ENCODE results near the gene CIRBP. TPM values are rescaled to one million over a fixed set of nuclear protein-coding genes. Genes with fewer than 3 reads are reported as not detected.

CIRBP gene
- total RNA-seq, 1 donor from 2014 or later = 184 TPM

DNA sequence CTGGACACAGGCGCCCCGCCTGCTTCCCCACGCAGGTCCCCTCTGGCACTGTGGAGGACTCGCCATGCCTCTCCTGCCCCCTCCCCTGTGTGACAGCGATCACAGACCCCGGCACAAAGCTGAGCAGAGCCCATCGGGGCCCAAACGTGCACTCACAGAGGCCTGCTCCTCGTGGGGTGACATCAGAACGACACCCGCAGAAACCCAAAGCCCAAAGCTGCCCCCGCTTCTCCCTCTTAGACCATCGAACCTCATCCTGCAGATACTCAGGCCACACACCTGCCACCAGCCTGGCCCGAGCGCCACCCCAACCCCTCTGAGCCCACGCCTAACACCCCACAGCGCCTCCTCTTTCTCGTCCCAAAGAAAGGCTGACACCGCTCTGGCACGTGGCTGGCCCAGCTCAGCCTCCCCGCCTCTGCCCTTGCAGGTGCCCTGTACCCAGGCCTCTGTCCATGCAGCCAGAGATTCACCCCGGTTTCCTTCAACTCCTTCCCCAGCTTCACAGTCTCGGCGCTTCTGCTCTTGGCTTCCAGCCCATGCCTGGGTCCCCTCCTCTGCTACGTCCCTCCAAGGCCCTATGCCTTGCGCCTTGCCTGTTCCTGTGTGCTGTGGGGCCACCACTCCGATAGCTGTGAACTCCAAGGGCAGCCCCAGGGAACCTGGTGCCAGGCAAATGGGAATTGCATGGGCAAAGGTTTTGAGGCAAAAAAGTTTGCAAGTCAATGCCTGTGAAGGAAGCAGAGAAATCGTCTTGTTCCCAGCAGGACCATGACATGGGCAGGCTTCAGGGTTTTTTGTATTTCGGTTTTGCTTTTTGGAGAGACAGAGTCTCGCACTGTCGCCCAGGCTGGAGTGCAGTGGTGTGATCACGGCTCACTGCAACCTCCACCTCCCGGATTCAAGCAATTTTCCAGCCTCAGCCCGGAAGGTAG lies 30.5 kb upstream of the CIRBP start:
- H3K9ac ChIP-seq (ENCODE audit: low read length) = peak overlapping the region; percentile 50

DNA sequence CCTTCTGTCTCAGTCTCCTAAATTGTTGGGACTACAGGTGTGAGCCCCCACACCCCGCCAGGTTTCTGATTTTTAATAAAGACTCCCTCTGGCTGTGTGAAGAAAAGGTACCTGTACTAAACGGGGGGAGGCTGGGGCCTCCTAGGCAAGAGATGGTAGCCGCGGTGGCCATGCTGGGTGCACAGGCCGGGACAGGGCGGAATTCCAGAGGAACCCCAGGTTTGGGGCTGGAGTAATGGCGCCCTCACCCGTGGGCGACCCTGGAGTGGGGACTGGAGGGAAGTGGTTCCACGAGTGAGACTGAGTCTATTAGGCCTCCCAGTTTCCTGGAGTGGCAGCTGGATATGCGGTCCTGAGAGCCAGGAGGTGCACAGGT lies 29.7 kb upstream of the CIRBP start:
- TF ChIP-seq CTCF (IDR thresholded peaks at IDR 0.05; ENCODE audit: insufficient read depth, low read depth, low read length) = no peak
- no peak for TF ChIP-seq EZH2 (IDR thresholded peaks at IDR 0.05; ENCODE audit: insufficient read depth, low read length)
- Histone ChIP-seq H3K4me1 (ENCODE audit: insufficient read depth, low read length) (peaks cover 40% of the 10 kb centered on the region), H3K9me3 (ENCODE audit: insufficient read depth, low read depth, low read length) (no peaks in the 10 kb centered on the region), H3K79me2 (ENCODE audit: insufficient read depth, low read length) (peaks cover 37% of the 10 kb centered on the region), H3K27ac (ENCODE audit: low read depth, low read length) (no peak overlapping the region), H4K20me1 (ENCODE audit: insufficient read depth, low read length) (peaks cover 43% of the 10 kb centered on the region), H3K27me3 (ENCODE audit: insufficient read depth, low read length) (no peaks in the 10 kb centered on the region), H2AFZ (ENCODE audit: low read depth, low read length) (peak overlapping the region; percentile 51), H3K4me3 (ENCODE audit: insufficient read depth, low read depth, low read length) (no peak overlapping the region), H3K9ac (ENCODE audit: low read length) (peak overlapping the region; percentile 65), H3K4me2 (ENCODE audit: low read length) (peak overlapping the region; percentile 98), H3K36me3 (ENCODE audit: insufficient read depth, low read length) (no peaks in the 10 kb centered on the region)
- no peaks in the 10 kb centered on the region for H3K27me3 Mint-ChIP-seq (ENCODE audit: low read depth, unreplicated experiment)
- FAIRE-seq (no peak), DNase-seq (ENCODE audit: low read depth) (no peak)
- peak overlapping the region; percentile 80 for H3K27ac Mint-ChIP-seq (ENCODE audit: unreplicated experiment)
- no peaks in the 10 kb centered on the region for H3K9me3 Mint-ChIP-seq (ENCODE audit: unreplicated experiment)
- peak overlapping the region; percentile 81 for H3K4me3 Mint-ChIP-seq (ENCODE audit: unreplicated experiment)
- no peaks in the 10 kb centered on the region for H3K36me3 Mint-ChIP-seq (ENCODE audit: low read depth, unreplicated experiment)
- peaks cover 4% of the 10 kb centered on the region for H3K4me1 Mint-ChIP-seq (ENCODE audit: low read depth, unreplicated experiment)

More for the DNA sequence above, 30.5 kb upstream of the CIRBP start:
- Mint-ChIP-seq H3K4me3 (ENCODE audit: unreplicated experiment) (peak overlapping the region; percentile 81), H3K27ac (ENCODE audit: unreplicated experiment) (peak overlapping the region; percentile 77), H3K9me3 (ENCODE audit: unreplicated experiment) (no peaks in the 10 kb centered on the region), H3K4me1 (ENCODE audit: low read depth, unreplicated experiment) (peaks cover 4% of the 10 kb centered on the region), H3K27me3 (ENCODE audit: low read depth, unreplicated experiment) (no peaks in the 10 kb centered on the region), H3K36me3 (ENCODE audit: low read depth, unreplicated experiment) (no peaks in the 10 kb centered on the region)
- Histone ChIP-seq H3K4me3 (ENCODE audit: insufficient read depth, low read depth, low read length) (no peak overlapping the region), H3K4me1 (ENCODE audit: insufficient read depth, low read length) (peaks cover 33% of the 10 kb centered on the region), H3K9me3 (ENCODE audit: insufficient read depth, low read depth, low read length) (no peaks in the 10 kb centered on the region), H3K27me3 (ENCODE audit: insufficient read depth, low read length) (no peaks in the 10 kb centered on the region), H4K20me1 (ENCODE audit: insufficient read depth, low read length) (peaks cover 42% of the 10 kb centered on the region), H3K79me2 (ENCODE audit: insufficient read depth, low read length) (peaks cover 31% of the 10 kb centered on the region), H2AFZ (ENCODE audit: low read depth, low read length) (peak overlapping the region; percentile 63), H3K4me2 (ENCODE audit: low read length) (peak overlapping the region; percentile 97), H3K36me3 (ENCODE audit: insufficient read depth, low read length) (peaks cover 3% of the 10 kb centered on the region), H3K27ac (ENCODE audit: low read depth, low read length) (no peak overlapping the region)
- no peak for FAIRE-seq
- no peak for DNase-seq (ENCODE audit: low read depth)
- TF ChIP-seq EZH2 (IDR thresholded peaks at IDR 0.05; ENCODE audit: insufficient read depth, low read length) = no peak
- TF ChIP-seq CTCF (IDR thresholded peaks at IDR 0.05; ENCODE audit: insufficient read depth, low read depth, low read length) = no peak

All from astrocyte (in vitro differentiated cells and primary cell).